Skin epidermis (tissue), 12 donors: ENCODE data around the gene EP300.
"Not testable (repeated sequence)": the region's sequence is repeated elsewhere in the genome, so short reads cannot be mapped to it uniquely, and the experiment has no call there.

Source experiments
- H3K27ac ChIP-seq, 21 experiments: fragments of 200-600 bp; sonication (generic) in 11 of 21; one replicate each; pipeline ENCODE4 v1.5.0; 2020; ENCODE audit warnings: mild to moderate bottlenecking in 3 of 21, inconsistent platforms in 2 of 21, moderate library complexity in 2 of 21
- H3K4me3 ChIP-seq, 7 experiments: fragments of 200-600 bp; sonication (generic) in 2 of 7; one replicate each; pipeline ENCODE4 v1.5.0; 2020; ENCODE audit warnings: inconsistent platforms in 2 of 7, mild to moderate bottlenecking in 2 of 7, moderate library complexity in 1 of 7

Gene EP300

DNA sequence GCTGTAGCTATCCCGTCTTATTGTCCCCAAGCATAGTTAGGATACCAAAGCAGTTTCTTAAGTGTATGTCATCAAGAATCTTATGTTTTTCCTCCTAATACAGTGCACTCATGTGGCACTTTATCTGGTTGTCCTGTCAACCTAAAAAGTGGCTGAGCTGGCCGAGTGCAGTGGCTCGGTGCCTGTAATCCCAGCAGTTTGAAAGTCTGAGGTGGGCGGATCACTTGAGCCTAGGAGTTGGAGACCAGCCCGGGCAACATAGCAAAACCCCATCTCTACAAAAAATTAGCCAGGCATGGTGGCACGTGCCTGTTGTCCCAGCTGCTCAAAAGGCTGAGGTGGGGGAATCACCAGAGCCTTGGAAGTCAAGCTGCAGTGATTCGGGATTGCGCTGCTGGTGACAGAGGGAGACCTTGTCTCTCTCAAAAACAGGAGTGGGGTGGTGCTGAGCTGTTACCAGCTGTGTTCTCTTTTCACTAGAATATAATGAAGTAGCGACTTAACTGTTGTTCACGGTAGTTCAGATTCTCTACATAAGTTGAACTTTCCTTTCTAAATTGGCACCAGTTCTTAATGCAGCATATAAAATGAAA lies 48.1 kb downstream of the EP300 start:
- Histone ChIP-seq H3K27ac (peak overlapping the region in 2 of 21 experiments; percentile 9 to 13), H3K4me3 (no peak overlapping the region)

DNA sequence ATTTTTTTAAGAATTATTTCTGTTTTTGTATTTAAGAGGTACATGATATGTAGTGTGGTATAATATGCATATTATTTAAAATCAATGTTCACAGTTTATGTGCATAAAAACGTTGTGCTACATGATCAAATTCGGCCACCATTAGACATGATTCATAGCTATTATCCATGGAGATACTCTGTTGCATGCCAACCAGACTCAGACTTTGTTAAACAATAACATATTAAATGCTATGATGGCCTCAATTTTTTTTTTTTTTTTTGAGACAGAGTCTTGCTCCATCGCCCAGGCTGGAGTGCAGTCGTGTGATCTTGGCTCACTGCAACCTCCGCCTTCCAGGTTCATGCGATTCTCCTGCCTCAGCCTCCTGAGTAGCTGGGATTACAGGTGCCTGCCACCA lies 53.5 kb downstream of the EP300 start:
- not testable (repeated sequence) for H3K4me3 ChIP-seq, H3K27ac ChIP-seq

DNA sequence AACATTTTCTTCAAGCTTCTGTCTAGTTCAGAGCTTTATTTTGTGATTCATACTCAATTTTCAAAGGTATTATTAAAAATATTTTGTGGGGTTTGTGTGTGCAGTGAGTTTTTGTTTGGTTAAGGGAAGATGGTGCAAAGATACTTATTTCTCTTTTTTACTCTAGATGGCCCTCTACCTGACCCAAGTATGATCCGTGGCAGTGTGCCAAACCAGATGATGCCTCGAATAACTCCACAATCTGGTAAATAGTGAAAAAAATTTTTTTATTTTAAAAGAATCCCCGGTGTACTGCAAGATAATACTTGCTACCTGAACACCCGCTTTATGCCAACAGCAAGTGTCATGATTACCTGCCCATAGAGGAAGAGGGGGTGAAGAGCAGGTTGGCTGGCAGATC lies 54.2 kb downstream of the EP300 start:
- H3K27ac ChIP-seq, result no peak overlapping the region
- H3K4me3 ChIP-seq, result no peak overlapping the region

DNA sequence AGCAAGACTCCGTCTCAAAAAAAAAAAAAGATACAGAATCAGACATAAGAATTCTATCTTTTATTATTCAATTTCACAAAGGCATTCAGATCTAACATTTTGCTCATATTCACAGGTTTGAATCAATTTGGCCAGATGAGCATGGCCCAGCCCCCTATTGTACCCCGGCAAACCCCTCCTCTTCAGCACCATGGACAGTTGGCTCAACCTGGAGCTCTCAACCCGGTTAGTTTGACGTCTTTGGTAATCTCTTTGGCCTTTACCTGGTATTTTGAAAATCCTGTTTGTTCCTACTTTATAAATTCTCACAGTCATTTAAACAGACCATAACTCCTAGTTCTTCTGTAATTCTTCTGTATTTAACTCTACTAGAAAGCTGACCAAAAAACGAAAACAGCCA lies 55.3 kb downstream of the EP300 start:
- no peak overlapping the region for H3K4me3 ChIP-seq
- no peak overlapping the region for H3K27ac ChIP-seq

DNA sequence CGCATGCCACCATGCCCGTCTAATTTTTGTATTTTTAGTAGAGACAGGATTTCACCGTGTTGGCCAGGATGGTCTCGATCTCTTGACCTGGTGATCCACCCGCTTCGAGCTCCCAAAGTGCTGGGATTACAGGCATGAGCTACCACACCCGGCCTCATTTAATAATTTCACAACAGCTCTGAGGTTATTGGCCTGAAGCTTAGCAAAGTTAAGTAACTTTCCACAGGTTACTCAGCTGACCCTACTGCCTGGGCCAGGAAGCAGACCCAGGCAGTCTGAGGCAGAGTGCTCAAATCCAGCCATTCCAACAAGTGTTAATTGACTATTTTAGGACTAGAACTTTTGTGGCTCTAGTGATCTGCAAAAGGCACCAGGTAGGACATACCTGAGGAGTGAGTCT lies 60.5 kb downstream of the EP300 start:
- no peak overlapping the region for H3K4me3 ChIP-seq
- H3K27ac ChIP-seq, result no peak overlapping the region

DNA sequence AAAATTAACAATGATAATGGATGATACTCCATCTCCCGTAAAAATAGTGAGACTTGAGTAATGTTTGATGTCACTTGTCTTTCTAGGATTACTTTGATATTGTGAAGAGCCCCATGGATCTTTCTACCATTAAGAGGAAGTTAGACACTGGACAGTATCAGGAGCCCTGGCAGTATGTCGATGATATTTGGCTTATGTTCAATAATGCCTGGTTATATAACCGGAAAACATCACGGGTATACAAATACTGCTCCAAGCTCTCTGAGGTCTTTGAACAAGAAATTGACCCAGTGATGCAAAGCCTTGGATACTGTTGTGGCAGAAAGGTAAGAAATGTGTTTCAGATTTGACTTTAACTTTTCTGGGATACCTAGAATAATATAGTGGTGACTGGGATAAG lies 64.7 kb downstream of the EP300 start:
- Histone ChIP-seq H3K4me3 (no peak overlapping the region), H3K27ac (no peak overlapping the region)

DNA sequence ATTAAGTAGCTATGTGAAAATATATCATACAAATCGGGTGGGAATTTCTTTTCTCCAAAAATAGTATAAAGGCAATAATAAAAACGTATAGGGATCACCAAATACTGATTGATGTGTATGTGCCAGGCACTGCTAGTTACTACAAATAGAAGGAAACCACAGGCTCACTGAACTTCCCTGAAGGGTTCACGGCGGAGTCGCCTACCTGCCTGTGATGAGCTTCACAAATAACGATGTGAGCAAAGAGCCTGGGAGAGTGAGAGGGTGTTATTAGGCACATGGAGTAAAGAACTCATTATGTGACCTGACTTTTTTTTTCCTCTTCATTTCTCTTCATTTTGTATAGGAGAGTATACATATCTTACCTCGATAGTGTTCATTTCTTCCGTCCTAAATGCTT lies 76.8 kb downstream of the EP300 start:
- Histone ChIP-seq H3K4me3 (no peak overlapping the region), H3K27ac (no peak overlapping the region)

DNA sequence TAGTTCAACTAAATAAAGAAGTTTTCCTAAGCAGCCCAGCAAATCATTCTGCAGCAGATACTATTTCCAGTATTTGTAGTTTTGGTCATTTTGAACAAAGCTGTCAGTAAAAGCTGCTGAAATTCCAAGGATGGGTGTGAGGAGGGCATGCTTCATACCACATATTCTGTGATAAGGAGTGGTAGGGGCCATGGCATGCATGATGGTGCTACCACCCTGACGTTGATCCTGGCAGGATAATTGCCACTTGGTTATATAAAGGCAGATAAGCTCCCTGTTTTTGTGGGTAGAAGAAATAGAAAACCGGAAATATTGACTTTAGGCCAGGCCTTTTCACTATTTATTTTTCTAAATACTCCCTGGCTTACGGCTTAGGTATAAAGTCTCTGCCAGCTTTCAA lies 79.6 kb downstream of the EP300 start:
- Histone ChIP-seq H3K4me3 (no peak overlapping the region), H3K27ac (peak overlapping the region in 1 of 21 experiments; percentile 22)

DNA sequence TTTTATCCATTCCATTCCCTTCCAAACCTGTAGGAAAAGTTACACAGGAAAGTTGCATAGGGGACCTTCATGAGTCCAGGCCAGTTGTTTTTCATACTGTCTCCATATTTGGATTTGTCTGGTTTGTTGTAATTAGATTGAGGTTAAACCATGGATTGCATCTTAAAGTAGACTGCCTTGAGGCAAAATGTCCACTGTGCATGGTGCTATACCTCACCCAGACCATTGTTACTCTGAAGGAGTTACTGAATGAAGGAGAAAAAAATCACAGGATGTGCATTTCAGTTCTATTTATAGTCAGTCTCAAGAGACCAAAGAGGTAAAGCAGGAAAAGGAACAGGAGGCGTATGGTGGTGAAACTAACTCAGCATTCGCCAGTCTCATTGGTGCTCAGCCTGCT lies 83.2 kb downstream of the EP300 start:
- Histone ChIP-seq H3K4me3 (no peak overlapping the region), H3K27ac (no peak overlapping the region)

DNA sequence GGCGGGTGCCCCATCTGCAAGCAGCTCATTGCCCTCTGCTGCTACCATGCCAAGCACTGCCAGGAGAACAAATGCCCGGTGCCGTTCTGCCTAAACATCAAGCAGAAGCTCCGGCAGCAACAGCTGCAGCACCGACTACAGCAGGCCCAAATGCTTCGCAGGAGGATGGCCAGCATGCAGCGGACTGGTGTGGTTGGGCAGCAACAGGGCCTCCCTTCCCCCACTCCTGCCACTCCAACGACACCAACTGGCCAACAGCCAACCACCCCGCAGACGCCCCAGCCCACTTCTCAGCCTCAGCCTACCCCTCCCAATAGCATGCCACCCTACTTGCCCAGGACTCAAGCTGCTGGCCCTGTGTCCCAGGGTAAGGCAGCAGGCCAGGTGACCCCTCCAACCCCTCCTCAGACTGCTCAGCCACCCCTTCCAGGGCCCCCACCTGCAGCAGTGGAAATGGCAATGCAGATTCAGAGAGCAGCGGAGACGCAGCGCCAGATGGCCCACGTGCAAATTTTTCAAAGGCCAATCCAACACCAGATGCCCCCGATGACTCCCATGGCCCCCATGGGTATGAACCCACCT lies 84.7 kb downstream of the EP300 start:
- H3K27ac ChIP-seq, result no peak overlapping the region

DNA sequence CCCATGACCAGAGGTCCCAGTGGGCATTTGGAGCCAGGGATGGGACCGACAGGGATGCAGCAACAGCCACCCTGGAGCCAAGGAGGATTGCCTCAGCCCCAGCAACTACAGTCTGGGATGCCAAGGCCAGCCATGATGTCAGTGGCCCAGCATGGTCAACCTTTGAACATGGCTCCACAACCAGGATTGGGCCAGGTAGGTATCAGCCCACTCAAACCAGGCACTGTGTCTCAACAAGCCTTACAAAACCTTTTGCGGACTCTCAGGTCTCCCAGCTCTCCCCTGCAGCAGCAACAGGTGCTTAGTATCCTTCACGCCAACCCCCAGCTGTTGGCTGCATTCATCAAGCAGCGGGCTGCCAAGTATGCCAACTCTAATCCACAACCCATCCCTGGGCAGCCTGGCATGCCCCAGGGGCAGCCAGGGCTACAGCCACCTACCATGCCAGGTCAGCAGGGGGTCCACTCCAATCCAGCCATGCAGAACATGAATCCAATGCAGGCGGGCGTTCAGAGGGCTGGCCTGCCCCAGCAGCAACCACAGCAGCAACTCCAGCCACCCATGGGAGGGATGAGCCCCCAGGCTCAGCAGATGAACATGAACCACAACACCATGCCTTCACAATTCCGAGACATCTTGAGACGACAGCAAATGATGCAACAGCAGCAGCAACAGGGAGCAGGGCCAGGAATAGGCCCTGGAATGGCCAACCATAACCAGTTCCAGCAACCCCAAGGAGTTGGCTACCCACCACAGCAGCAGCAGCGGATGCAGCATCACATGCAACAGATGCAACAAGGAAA lies 85.4 kb downstream of the EP300 start:
- Histone ChIP-seq H3K27ac (no peak overlapping the region), H3K4me3 (no peak overlapping the region)

More for the DNA sequence above, 84.7 kb downstream of the EP300 start:
- H3K4me3 ChIP-seq, result no peak overlapping the region

DNA sequence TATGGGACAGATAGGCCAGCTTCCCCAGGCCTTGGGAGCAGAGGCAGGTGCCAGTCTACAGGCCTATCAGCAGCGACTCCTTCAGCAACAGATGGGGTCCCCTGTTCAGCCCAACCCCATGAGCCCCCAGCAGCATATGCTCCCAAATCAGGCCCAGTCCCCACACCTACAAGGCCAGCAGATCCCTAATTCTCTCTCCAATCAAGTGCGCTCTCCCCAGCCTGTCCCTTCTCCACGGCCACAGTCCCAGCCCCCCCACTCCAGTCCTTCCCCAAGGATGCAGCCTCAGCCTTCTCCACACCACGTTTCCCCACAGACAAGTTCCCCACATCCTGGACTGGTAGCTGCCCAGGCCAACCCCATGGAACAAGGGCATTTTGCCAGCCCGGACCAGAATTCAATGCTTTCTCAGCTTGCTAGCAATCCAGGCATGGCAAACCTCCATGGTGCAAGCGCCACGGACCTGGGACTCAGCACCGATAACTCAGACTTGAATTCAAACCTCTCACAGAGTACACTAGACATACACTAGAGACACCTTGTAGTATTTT lies 86.1 kb downstream of the EP300 start:
- no peak overlapping the region for H3K4me3 ChIP-seq
- no peak overlapping the region for H3K27ac ChIP-seq

DNA sequence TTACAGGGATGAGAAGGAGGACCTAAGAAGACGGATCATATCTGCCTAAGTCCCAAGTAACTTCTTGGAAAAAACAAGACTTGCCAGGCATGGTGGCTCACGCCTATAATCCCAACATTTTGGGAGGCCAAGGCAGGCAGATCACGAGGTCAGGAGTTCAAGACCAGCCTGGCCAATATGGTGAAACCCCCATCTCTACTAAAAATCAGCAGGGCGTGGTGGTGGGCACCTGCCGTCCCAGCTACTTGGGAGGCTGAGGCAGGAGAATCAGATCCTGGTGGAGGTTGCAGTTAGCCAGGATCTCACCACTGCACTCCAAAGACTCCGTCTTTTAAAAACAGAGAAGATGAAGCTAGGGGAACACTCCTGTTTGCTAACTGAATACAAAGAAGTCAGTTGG lies 88.0 kb downstream of the EP300 start:
- H3K27ac ChIP-seq, H3K4me3 ChIP-seq: not testable (repeated sequence)

DNA sequence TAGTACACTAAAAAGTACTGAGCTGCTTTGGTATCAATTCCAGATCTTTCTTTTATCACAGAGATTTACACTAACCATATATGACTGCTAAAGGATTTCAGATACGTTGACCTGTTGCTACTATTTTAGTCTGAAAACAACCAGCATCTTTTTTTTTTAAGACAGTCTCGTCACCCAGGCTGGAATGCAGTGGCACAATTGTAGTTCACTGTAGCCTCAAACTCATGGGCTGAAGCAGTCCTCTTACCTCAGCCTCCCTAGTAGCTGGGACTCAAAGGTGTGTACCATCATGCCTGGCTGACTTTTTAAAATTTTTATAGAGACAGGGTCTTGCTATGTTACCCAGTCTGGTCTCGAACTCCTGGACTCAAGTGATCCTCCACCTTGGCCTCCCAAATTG lies 88.5 kb downstream of the EP300 start:
- no peak overlapping the region for H3K4me3 ChIP-seq
- H3K27ac ChIP-seq, result peak overlapping the region in 2 of 21 experiments; percentile 6 to 11

DNA sequence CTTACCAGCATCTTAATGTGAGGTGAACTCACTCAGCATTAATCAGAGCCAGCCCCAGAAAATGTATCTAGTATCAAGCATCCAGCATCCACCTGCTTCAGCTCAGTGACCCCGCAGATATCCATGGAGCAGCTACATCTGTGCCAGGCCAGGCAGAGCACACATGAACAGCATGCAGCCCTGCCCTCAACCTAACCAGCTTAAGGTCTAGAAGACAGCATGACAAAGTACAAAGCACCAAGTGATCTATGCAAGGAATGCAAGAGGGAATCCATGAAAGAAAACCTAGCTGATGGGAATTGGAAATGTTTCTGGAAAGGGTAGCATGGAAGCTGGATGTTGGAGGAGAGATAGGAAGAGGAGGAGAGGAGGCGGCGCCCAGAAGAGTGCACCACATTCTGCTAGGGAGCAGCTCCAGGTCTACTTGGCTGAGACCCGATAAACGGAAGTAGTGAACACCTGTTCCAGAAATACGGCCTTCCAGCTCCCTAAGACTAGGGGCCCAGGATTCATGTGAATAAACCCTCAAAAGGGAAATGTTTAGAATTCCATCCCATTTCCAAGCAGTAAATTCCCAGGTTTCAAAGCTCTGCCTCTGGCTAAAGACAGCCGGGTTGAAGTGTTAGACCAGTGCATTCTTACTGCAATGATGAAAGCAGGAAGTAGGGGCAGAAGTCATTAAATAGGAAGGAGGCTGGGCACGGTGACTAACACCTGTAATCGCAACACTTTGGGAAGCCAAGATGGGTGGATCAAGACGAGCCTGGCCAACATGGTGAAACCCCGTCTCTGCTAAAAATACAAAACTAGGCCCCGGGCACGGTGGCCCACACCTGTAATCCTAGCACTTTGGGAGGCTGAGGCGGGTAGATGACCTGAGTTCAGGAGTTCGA lies 89.2 kb downstream of the EP300 start:
- H3K27ac ChIP-seq, result peak overlapping the region in 5 of 21 experiments; percentile 0 to 51 (median 11)
- H3K4me3 ChIP-seq, result no peak overlapping the region

DNA sequence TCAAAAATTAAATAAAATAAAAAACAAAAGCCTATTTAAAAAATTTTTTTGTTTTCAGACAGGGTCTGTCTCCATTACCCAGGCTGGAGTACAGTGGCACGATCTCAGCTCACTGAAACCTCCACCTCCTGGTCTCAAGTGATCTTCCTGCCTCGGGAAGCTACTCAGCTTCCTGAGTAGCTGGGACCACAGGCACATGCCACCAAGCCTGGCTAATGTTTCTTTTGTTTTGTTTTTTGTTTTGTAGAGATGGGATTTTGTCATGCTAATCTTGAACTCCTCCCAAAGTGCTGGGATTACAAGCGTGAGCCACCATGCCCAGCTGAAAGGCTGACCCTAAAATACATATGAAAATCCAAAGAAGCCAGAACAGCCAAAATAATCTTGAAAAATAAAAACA lies 92.3 kb downstream of the EP300 start:
- no peak overlapping the region for H3K4me3 ChIP-seq
- no peak overlapping the region for H3K27ac ChIP-seq

DNA sequence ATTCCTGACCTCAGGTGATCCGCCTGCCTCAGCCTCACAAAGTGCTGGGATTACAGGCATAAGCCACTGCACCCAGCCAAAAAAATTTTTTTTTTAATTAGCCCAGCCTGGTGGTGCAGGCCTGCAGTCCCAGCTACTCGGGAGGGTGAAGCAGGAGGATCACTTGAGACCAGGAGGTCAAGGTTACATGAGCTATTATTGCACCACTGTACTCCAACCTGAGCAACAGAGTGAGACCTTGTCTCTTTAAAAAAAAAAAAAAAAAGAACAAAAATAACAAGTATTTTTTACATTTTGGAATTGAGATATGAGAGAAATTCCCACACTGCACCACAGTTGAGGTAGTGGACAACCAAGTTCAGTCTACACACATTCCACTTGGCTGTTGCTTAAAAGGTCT lies 99.1 kb downstream of the EP300 start:
- H3K4me3 ChIP-seq, result no peak overlapping the region
- no peak overlapping the region for H3K27ac ChIP-seq

DNA sequence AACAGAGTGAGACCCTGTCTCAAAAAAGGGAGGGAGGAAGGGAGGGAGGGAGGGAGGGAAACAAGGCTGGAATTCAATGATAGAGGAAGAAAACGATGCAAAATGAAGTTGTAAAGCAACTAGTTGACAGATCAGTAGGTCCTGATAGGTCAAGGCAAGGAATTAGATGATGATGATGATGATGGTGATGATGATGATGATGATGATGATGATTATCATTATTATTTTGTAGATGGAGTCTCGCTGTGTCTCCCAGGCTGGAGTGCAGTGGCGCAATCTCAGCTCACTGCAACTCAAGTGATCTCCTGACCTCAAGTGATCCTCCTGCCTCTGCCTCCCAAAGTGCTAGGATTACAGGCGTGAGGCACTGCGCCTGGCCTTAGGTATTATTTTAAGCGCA lies 101.4 kb downstream of the EP300 start:
- Histone ChIP-seq H3K4me3 (no peak overlapping the region), H3K27ac (no peak overlapping the region)

DNA sequence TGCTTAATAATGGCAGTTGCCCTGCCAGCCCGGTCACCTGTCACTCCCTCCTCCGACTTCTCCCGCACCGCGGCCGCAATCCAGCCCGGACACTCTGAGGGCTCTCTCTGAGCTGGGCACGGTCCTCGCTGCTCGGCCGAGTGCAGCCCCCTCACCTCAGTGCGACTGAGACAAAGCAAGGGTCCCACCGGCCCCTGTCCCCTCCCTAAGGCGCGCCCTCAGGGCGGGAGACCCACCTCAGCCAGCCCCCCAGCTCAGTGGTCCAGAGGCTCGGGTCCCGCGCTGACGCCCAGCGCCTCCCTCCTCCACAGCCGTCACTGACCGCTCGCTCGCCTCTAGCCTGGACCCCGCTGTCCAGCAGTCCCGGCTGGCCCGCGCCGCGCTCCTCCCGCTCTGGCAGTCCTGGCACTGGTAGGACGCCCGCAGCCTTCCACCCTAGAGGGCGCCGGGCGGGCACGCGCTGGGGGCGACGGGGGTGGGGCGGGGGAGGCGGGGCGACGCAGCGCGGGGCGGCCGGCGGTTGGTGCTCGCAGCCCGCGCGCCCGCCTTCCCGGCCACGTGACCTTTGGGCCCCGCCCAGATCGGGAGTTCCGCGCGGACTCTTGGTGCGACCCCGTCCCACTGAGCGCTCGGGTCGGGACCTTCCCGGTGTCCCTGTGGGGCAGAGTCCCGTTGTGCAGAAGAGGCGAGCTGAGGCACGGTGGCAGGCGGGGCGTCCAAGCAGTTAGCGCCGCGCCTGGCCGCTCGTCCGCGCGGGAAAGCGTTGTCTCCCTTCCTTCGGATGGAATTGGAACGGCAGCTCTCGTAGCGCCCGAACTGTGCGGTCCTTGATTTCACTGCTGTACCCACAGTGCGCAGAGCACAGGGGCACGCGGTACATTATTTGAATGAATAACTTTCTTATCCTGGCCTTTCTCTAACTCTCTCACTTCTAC lies 104.9 kb downstream of the EP300 start:
- Histone ChIP-seq H3K27ac (peak overlapping the region in 8 of 21 experiments; percentile 14 to 64 (median 46)), H3K4me3 (peak overlapping the region; percentile 49 to 81 (median 65))
